ENCODE measurements around the gene SMAD7.

The SMAD7 gene

DNA sequence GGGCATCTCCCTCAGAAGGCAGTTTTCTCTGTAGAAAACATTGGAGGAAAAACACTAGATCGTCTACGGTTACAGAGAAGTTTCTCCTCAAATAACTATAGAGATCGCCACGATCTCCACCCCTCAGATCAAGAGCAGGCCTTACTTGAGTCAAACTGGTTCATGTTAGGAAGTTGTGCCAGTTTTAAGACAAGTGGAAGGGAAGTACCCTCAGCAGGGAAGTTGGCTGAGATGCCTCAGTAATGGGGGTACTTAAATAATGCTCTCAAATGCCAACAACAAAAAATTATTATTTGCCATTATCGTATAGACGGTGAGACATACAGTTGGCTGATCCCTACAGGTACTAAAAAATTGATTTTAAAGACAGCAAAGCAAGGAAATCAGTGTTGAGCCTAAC lies 8.2 kb upstream of the SMAD7 start:
- no peaks in the 10 kb centered on the region for H3K9me3 ChIP-seq (replicated peaks in 1 of 11)
- H3K27ac ChIP-seq: no peak overlapping the region
- no peak overlapping the region for H3K4me2 ChIP-seq
- H4K20me1 ChIP-seq: no peaks in the 10 kb centered on the region
- H3K36me3 ChIP-seq: no peaks in the 10 kb centered on the region
- 0 out of 22 replicates have a peak, but pooled peaks cover 0 to 3% (median 0%) of the 10 kb centered on the region in 11 experiments for H3K27me3 ChIP-seq
- H3K9ac ChIP-seq: no peak overlapping the region
- H3K4me1 ChIP-seq: peaks cover 14 to 25% (median 20%) of the 10 kb centered on the region in 10 experiments
- TF ChIP-seq Cebpa-rat (IDR thresholded peaks at IDR 0.05): no peak
- H3K4me3 ChIP-seq: no peak overlapping the region

DNA sequence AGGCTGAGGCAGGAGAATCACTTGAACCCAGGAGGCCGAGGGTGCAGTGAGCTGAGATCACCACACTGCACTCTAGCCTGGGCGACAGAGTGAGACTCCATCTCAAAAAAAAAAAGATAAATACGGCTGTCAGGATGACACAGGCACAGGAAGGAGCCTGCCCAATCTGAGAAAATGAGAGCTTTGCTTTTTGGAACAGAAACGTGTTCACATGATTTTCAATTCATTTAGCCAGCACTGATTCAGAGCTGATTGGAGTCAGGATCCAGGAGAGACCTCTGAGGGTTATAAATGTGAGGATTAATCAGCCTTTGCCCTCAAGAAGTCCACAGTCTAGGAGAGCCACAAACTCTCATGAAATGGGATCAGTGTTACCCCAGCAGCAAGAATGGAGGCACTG lies 6.9 kb upstream of the SMAD7 start:
- Histone ChIP-seq H3K27me3 (0 out of 22 replicates have a peak, but pooled peaks cover 0 to 7% (median 0%) of the 10 kb centered on the region in 11 experiments), H3K4me3 (no peak overlapping the region), H4K20me1 (no peaks in the 10 kb centered on the region), H3K9ac (no peak overlapping the region), H3K36me3 (no peaks in the 10 kb centered on the region), H3K4me1 (peaks cover 21 to 34% (median 27%) of the 10 kb centered on the region in 10 experiments), H3K4me2 (no peak overlapping the region), H3K27ac (no peak overlapping the region), H3K9me3 (replicated peaks in 1 of 11) (no peaks in the 10 kb centered on the region)
- no peak for TF ChIP-seq Cebpa-rat (IDR thresholded peaks at IDR 0.05)

DNA sequence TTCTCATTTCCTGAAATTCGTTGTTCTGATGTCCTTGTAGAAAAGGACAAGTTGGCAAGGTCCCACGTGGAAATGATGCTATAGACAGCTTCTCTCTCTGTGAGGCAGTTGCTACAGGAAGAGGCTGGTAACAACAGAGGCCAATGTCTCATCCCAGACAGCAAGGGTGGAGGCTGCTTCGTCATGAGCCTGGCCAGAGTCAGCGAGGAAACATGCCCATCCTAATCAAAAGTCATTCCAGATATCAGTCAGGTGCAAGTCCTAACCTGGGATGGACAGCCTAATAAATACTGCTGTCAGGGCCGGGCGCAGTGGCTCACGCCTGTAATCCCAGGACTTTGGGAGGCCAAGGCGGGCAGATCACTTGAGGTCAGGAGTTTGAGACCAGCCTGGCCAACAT lies 6.4 kb upstream of the SMAD7 start:
- Histone ChIP-seq H3K36me3 (no peaks in the 10 kb centered on the region), H3K4me3 (no peak overlapping the region), H3K27ac (no peak overlapping the region), H3K4me2 (no peak overlapping the region), H3K27me3 (0 out of 22 replicates have a peak, but pooled peaks cover 0 to 7% (median 0%) of the 10 kb centered on the region in 11 experiments), H3K9ac (no peak overlapping the region), H3K4me1 (peaks cover 21 to 34% (median 27%) of the 10 kb centered on the region in 10 experiments), H3K9me3 (replicated peaks in 1 of 11) (no peaks in the 10 kb centered on the region), H4K20me1 (no peaks in the 10 kb centered on the region)
- TF ChIP-seq Cebpa-rat (IDR thresholded peaks at IDR 0.05): no peak

DNA sequence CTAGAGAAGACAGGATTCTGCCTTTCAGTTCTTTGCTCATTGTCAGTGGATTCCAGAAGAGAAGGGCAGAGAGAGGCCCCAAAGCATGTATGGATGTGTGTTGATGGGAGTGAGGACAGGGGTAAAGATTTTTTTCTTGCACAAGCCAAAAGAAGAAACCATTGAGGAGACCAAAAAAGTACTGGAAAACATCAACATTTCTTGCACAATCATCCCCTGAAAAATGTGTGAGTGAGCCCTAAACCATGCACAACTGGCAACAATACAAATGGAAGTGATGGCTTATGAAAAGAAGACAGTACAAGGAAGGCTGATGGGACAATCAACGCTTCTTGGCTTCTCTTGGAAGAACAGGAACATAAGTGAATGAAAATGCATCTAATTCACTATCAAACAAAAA lies 5.6 kb upstream of the SMAD7 start:
- TF ChIP-seq Cebpa-rat (IDR thresholded peaks at IDR 0.05): 0 out of 22 replicates have a peak, but pooled peaks of 1 of the 11 experiments have one; percentile 46
- Histone ChIP-seq H3K9me3 (replicated peaks in 1 of 11) (no peaks in the 10 kb centered on the region), H3K27ac (no peak overlapping the region), H4K20me1 (peaks cover 0 to 3% (median 2%) of the 10 kb centered on the region in 11 experiments; a peak in 7 of 22 replicates), H3K27me3 (peaks cover 0 to 7% (median 0%) of the 10 kb centered on the region in 11 experiments; a peak in 1 of 22 replicates), H3K36me3 (no peaks in the 10 kb centered on the region), H3K4me1 (peaks cover 21 to 34% (median 27%) of the 10 kb centered on the region in 10 experiments), H3K4me3 (no peak overlapping the region), H3K4me2 (peak overlapping the region; percentile 42 to 77 (median 57); a peak in 21 of 22 replicates), H3K9ac (no peak overlapping the region)

DNA sequence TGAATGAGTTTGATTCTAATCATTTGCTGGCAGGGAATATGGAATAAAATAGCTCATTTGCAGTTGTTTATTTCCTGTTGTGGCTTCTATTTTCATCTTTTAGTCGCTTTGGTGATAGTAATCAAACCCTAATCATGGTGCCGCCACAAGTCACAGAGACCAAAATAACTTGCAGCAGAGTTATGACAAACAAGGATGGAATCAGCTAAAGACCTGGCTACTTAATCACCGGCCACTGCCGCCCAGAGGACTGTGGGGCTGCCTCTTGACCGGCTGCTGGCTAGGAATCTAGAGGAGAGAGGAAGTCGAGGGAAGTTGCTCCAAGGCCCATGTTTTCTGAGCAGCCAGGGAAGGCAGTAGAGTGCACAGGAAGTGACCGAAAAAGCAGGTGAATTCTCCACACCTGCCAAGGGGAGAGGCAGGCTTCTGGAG lies 5.1 kb upstream of the SMAD7 start:
- Histone ChIP-seq H3K4me3 (no peak overlapping the region), H3K4me2 (peak overlapping the region; percentile 42 to 77 (median 57)), H3K4me1 (peaks cover 21 to 34% (median 29%) of the 10 kb centered on the region in 10 experiments), H4K20me1 (peaks cover 0 to 9% (median 7%) of the 10 kb centered on the region in 11 experiments; a peak in 13 of 22 replicates), H3K36me3 (no peaks in the 10 kb centered on the region), H3K9ac (no peak overlapping the region; a peak in 1 of 22 replicates), H3K9me3 (replicated peaks in 1 of 11) (no peaks in the 10 kb centered on the region), H3K27me3 (peaks cover 0 to 7% (median 3%) of the 10 kb centered on the region in 11 experiments; a peak in 13 of 22 replicates), H3K27ac (no peak overlapping the region)
- no peak for TF ChIP-seq Cebpa-rat (IDR thresholded peaks at IDR 0.05)

DNA sequence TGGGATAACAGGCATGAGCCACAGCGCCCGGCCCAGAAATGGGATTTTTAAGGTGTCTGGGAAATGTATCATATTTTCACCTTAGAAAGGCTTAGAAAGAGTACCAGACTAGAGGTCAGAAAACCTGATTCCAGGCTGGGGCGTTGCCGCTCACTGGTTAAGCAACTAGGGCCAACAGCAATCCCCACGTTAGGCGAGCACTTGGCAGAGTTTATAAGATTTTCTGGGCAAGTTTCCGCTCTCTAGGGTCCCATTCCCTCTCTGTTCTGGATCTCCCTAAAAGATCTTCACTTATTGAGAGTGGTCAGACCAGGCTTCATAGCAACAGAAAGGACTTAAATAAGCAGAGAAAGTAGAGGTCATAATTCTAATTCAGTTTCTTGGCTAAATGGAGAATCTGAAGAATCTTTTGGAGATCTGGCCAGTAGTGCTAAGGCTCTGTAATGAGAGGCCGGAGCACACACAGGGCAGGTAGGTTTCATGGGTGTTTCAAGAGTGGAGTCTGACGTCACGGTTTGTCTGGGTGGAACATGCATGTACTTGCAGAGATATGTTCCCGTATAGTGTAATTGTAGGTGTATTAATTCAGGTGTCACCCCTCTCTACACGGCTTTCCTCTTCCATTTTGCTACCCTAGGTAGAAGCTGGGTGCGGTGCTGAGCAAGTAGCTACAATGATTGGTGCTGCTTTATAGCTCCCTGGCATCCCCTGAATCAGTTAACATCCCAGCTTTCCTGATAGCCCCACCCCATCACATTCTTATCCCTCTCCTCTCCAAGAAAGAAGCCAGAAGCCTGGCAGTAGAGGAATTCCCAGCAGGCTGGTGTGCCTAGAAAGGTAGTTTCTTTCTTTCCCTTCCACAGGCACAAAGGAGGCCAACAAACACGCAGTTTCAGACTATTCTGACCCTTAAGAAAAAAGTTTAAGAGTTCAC lies 4.4 kb upstream of the SMAD7 start:
- H3K4me2 ChIP-seq: peak overlapping the region; percentile 42 to 77 (median 57)
- H4K20me1 ChIP-seq: peaks cover 0 to 16% (median 14%) of the 10 kb centered on the region in 11 experiments; a peak in 19 of 22 replicates
- H3K27me3 ChIP-seq: peaks cover 0 to 14% (median 10%) of the 10 kb centered on the region in 11 experiments; a peak in 17 of 22 replicates
- peaks cover 21 to 32% (median 26%) of the 10 kb centered on the region in 10 experiments for H3K4me1 ChIP-seq
- H3K9ac ChIP-seq: no peak overlapping the region; a peak in 1 of 22 replicates
- H3K4me3 ChIP-seq: no peak overlapping the region
- no peak for TF ChIP-seq Cebpa-rat (IDR thresholded peaks at IDR 0.05)
- H3K36me3 ChIP-seq: no peaks in the 10 kb centered on the region
- no peak overlapping the region for H3K27ac ChIP-seq
- H3K9me3 ChIP-seq (replicated peaks in 1 of 11): no peaks in the 10 kb centered on the region

DNA sequence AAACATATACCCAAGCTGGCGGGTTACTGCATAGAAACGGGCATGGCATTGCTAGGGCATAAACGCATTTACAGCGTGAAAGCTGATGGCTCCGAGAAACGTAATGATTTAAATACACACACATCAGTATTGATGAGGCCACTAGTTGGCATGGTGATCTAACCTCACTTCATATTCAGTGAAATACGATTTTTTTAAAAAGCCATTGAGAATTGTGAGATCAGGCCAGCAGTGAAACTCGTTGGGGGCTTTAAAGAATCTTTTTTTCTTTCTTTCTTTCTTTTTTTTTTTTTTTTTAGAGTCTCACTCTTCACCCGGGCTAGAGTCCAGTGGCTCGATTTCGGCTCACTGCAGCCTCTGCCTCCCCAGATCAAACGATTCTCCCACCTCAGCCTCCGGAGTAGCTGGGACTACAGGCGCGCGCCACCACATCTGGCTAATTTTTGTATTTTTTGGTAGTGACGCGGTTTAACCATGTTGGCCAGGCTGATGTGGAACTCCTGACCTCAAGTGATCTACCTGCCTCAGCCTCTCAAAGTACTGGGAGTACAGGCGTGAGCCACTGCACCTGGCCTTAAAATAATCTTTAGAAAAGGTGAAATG lies 2.4 kb upstream of the SMAD7 start:
- Histone ChIP-seq H3K4me2 (peak overlapping the region; percentile 84 to 98 (median 92)), H3K27ac (peak overlapping the region in 10 of 11 experiments; percentile 84 to 98 (median 94); a peak in 19 of 22 replicates), H3K36me3 (no peaks in the 10 kb centered on the region; a peak in 2 of 22 replicates), H3K9me3 (replicated peaks in 1 of 11) (no peaks in the 10 kb centered on the region), H3K27me3 (peaks cover 9 to 29% (median 27%) of the 10 kb centered on the region in 11 experiments; a peak in 18 of 22 replicates), H3K4me3 (peak overlapping the region; percentile 58 to 75 (median 66)), H3K9ac (peak overlapping the region; percentile 85 to 94 (median 88)), H4K20me1 (peaks cover 13 to 35% (median 33%) of the 10 kb centered on the region in 11 experiments; a peak in 21 of 22 replicates), H3K4me1 (peaks cover 28 to 51% (median 36%) of the 10 kb centered on the region in 10 experiments)
- TF ChIP-seq Cebpa-rat (IDR thresholded peaks at IDR 0.05): no peak

DNA sequence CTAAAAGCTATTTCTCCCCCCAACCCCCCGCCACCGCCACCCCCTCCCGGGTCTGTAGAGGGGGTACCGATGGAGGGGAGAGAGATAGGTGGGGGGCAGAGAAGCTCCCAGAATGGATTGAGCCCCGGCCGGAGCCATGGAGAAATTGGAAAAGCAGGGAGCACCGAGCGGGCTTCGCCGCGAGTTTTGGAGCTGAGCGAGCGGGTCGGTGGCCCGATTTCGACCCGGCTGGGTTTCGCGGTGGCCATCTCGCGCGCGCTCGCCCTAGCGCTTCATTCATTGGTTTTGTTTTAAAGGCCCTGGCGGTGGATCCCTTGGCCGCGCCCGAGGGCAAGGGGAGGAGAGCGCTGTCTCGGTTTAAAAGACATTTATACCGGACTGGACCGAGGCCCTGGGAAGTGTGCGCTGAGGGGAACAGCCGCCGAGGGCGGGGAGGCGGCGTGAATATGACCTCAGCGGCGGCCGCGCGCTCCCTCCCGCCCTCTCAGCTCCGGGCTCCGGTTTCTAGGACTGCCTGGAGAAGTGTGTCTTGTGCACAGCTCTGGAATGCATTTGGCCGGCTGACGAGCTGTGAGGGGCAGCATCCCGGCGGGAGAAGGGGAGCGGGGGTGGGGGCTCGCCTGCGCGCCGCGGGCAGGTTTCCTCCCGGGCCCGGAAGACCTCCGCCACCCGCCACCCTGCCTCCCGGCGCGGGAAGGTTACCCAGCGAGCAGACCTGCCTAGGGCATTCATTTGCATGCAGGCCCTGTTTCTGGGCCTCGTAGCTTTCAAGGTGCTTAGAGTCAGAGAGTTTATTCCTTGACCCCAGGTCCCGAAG lies 1.7 kb upstream of the SMAD7 start:
- H4K20me1 ChIP-seq: peaks cover 20 to 42% (median 40%) of the 10 kb centered on the region in 11 experiments
- H3K27ac ChIP-seq: peak overlapping the region; percentile 75 to 98 (median 93)
- H3K4me1 ChIP-seq: peaks cover 35 to 58% (median 43%) of the 10 kb centered on the region in 10 experiments
- H3K9ac ChIP-seq: peak overlapping the region; percentile 85 to 94 (median 88)
- H3K4me2 ChIP-seq: peak overlapping the region; percentile 84 to 98 (median 92)
- peaks cover 0 to 7% (median 2%) of the 10 kb centered on the region in 11 experiments; a peak in 11 of 22 replicates for H3K36me3 ChIP-seq
- H3K4me3 ChIP-seq: peak overlapping the region; percentile 58 to 75 (median 66)
- peaks cover 11 to 32% (median 28%) of the 10 kb centered on the region in 11 experiments; a peak in 18 of 22 replicates for H3K27me3 ChIP-seq
- no peaks in the 10 kb centered on the region for H3K9me3 ChIP-seq (replicated peaks in 1 of 11)
- no peak for TF ChIP-seq Cebpa-rat (IDR thresholded peaks at IDR 0.05)

All from BLaER1 treated with 17β-estradiol and CSF1 and Interleukin-3, amounts not matched to agents 10 nM and 100 nM (cell line).